GM18498 (cell line): ENCODE data around the gene PDE1A.
"Not testable (repeated sequence)": the region's sequence is repeated elsewhere in the genome, so short reads cannot be mapped to it uniquely, and the experiment has no call there.

Experiments used
- ATAC-seq: cut with Tn5 transposase; IDR thresholded peaks from one replicate; pipeline ENCODE4 v1.9.1; 2021; ENCODE audit warnings: mild to moderate bottlenecking, moderate library complexity; ENCODE audit not compliant: unreplicated experiment

Gene PDE1A

GRCh38 chr2:182281276-182281675 lies 145.6 kb downstream of the PDE1A start:
- no peak for ATAC-seq

- ATAC-seq: no peak
Measured at GRCh38 chr2:182280118-182280517, 146.7 kb downstream of the PDE1A start.

- ATAC-seq: not testable (repeated sequence)
Measured at GRCh38 chr2:182276662-182277061, 150.2 kb downstream of the PDE1A start.

GRCh38 chr2:182267971-182268370 lies 158.9 kb downstream of the PDE1A start:
- ATAC-seq: no peak

GRCh38 chr2:182266909-182267308 lies 159.9 kb downstream of the PDE1A start:
- ATAC-seq: no peak

- no peak for ATAC-seq
Measured at GRCh38 chr2:182265718-182266117, 161.1 kb downstream of the PDE1A start.

- ATAC-seq: no peak
Measured at GRCh38 chr2:182261860-182262387, 164.9 kb downstream of the PDE1A start.

- ATAC-seq: no peak
Measured at GRCh38 chr2:182259629-182260150, 167.1 kb downstream of the PDE1A start.

GRCh38 chr2:182252534-182252933 lies 174.3 kb downstream of the PDE1A start:
- no peak for ATAC-seq

GRCh38 chr2:182248898-182249297 lies 177.9 kb downstream of the PDE1A start:
- no peak for ATAC-seq

- ATAC-seq: no peak
Measured at GRCh38 chr2:182248362-182248761, 178.5 kb downstream of the PDE1A start.

- no peak for ATAC-seq
Measured at GRCh38 chr2:182247831-182248230, 179.0 kb downstream of the PDE1A start.

- ATAC-seq: no peak
Measured at GRCh38 chr2:182245963-182246362, 180.9 kb downstream of the PDE1A start.

- ATAC-seq: no peak
Measured at GRCh38 chr2:182242609-182243008, 184.2 kb downstream of the PDE1A start.

GRCh38 chr2:182241936-182242335 lies 184.9 kb downstream of the PDE1A start:
- ATAC-seq: no peak

- peak; percentile 100 for ATAC-seq
Measured at GRCh38 chr2:182240862-182241371, 185.9 kb downstream of the PDE1A start.

- no peak for ATAC-seq
Measured at GRCh38 chr2:182230561-182230960, 196.3 kb downstream of the PDE1A start.

GRCh38 chr2:182229297-182229696 lies 197.5 kb downstream of the PDE1A start:
- no peak for ATAC-seq

- ATAC-seq: no peak
Measured at GRCh38 chr2:182228741-182229140, 198.1 kb downstream of the PDE1A start.

- no peak for ATAC-seq
Measured at GRCh38 chr2:182228073-182228473, 198.8 kb downstream of the PDE1A start.

GRCh38 chr2:182226807-182227206 lies 200.0 kb downstream of the PDE1A start:
- ATAC-seq: no peak

GRCh38 chr2:182224669-182225068 lies 202.2 kb downstream of the PDE1A start:
- no peak for ATAC-seq

- ATAC-seq: no peak
Measured at GRCh38 chr2:182220998-182221397, 205.8 kb downstream of the PDE1A start.
